ENCODE measurements around the gene PNO1. TPM values are rescaled to one million over a fixed set of nuclear protein-coding genes. Genes with fewer than 3 reads are reported as not detected.

The PNO1 gene
- total and polyA plus RNA-seq, 9 of the 15 experiments (the other 6 are each of a cell fraction or from before 2014, with no cell fraction given) = 11.8 to 81.7 (median 41.1) TPM

GRCh38 chr2:68216454-68217310 lies 59.0 kb downstream of the PNO1 start:
- intact Hi-C loops (cut with micrococcal nuclease) (no loop called here), in situ Hi-C loops (cut with MboI) (no loop called here)
- no peak for FAIRE-seq
- Histone ChIP-seq H4K20me1 (replicated peaks; ENCODE audit: control insufficient read depth, insufficient read depth, low read length) (no peaks in the 10 kb centered on the region), H2AFZ (ENCODE audit: low read depth, low read length) (no peak overlapping the region), H3K27ac (ENCODE audit: extremely low read depth, low read depth, low read length) (no peak overlapping the region; the same call in 2 of the 3 replicates), H3K79me2 (ENCODE audit: control insufficient read depth, insufficient read depth, low read length) (peaks cover 100% of the 10 kb centered on the region), H3K4me1 (replicated peaks in 1 of 2; ENCODE audit: control insufficient read depth in 2 of 2, insufficient read depth in 2 of 2, low read length in 2 of 2) (peaks cover 3 to 19% of the 10 kb centered on the region in 2 experiments; a peak in 4 of 5 replicates), H3K4me2 (ENCODE audit: insufficient read depth, low read length) (no peak overlapping the region), H3K9me1 (ENCODE audit: control insufficient read depth, insufficient read depth, low read length) (no peaks in the 10 kb centered on the region), H3K36me3 (ENCODE audit: control insufficient read depth, insufficient read depth, low read length) (peaks cover 27% of the 10 kb centered on the region), H3K9me3 (replicated peaks; ENCODE audit: control insufficient read depth, insufficient read depth, low read depth, low read length) (no peaks in the 10 kb centered on the region), H3K9ac (ENCODE audit: insufficient read depth in 1 of 2, low read depth in 2 of 2, low read length in 2 of 2) (no peak overlapping the region), H3K27me3 (ENCODE audit: control insufficient read depth in 2 of 2, insufficient read depth in 2 of 2, low read length in 2 of 2) (no peaks in the 10 kb centered on the region), H3K4me3 (no peak overlapping the region)
- ChIA-PET CTCF (ENCODE audit: low intra/inter-chr PET ratio) (interaction anchor here (0.8 kb wide), 1 partner anchor 14 kb away, joined by 3 read pairs; no protein-coding TSS in a partner anchor), POLR2A (interaction anchor here (1.0 to 1.4 kb wide), 2 partner anchors 8 to 14 kb away, joined by 3 to 5 read pairs; no protein-coding TSS in a partner anchor)
- BruUV-seq (replicated peaks) = no TSS peak
- 20% methylated on average over 2 of the region's 2 CpGs for WGBS (ENCODE audit: insufficient coverage, low coverage, missing lambda C conversion rate)
- ATAC-seq = peak; percentile 56
- peak in 1 of 4 experiments; percentile 45 for DNase-seq (ENCODE audit: extremely low read depth in 1 of 4, low spot score in 3 of 4)
- no peak for TF ChIP-seq HMG20A (CRISPR knock-in tag; conservative IDR thresholded peaks at IDR 0.05)
- TF ChIP-seq DEAF1 (CRISPR knock-in tag; IDR thresholded peaks at IDR 0.05) = no peak
- peak in 1 of 2 experiments; percentile 23 for TF ChIP-seq AFF1 (IDR thresholded peaks at IDR 0.05; ENCODE audit: low read depth in 1 of 2, partially characterized antibody in 2 of 2)
- no peak for TF ChIP-seq MIER1 (IDR thresholded peaks at IDR 0.05; ENCODE audit: low read depth)
- TF ChIP-seq DPF2 (IDR thresholded peaks at IDR 0.05) = peak; percentile 59; the same call in 1 of the 2 replicates
- no peak for TF ChIP-seq ID3 (CRISPR knock-in tag; IDR thresholded peaks at IDR 0.05)
- TF ChIP-seq ID3 (tag; IDR thresholded peaks at IDR 0.05) = no peak
- TF ChIP-seq CTBP1 (IDR thresholded peaks at IDR 0.05; ENCODE audit: borderline replicate concordance) = no peak
- TF ChIP-seq CBFA2T3 (IDR thresholded peaks at IDR 0.05) = 0 out of 2 replicates have a peak, but pooled peaks have one; percentile 24
- no peak for TF ChIP-seq TFE3 (CRISPR knock-in tag; IDR thresholded peaks at IDR 0.05)
- no peak for TF ChIP-seq PHTF2 (CRISPR knock-in tag; IDR thresholded peaks at IDR 0.05)
- no peak for TF ChIP-seq NUFIP1 (IDR thresholded peaks at IDR 0.05; ENCODE audit: partially characterized antibody)
- TF ChIP-seq SLC30A9 (CRISPR knock-in tag; IDR thresholded peaks at IDR 0.05) = no peak
- TF ChIP-seq ZBED1 (IDR thresholded peaks at IDR 0.05) = no peak
- 0 out of 4 replicates have a peak, but pooled peaks of 1 of the 2 experiments have one; percentile 8 for TF ChIP-seq KDM1A (IDR thresholded peaks at IDR 0.05)
